Measurements from ENCODE around the gene IL10RA.

- TF ChIP-seq POLR2A (IDR thresholded peaks at IDR 0.05) (no peak), CTCF (IDR thresholded peaks at IDR 0.05) (no peak), POLR2AphosphoS5 (IDR thresholded peaks at IDR 0.05) (no peak)
Observed at GRCh38 chr11:118045191-118045590, 59.0 kb downstream of the IL10RA start.

All from prostate gland (tissue), 2 donors.